Stimulated activated CD8-positive, alpha-beta memory T cell treated with anti-CD3 and anti-CD28 coated beads, Interleukin-7, amount 100 ng/mL, for 24 hours (primary cell): ENCODE results near the gene MSRB2.
"Not testable (repeated sequence)": the region's sequence is repeated elsewhere in the genome, so short reads cannot be mapped to it uniquely, and the experiment has no call there.

Experiments
- DNase-seq: peaks from one replicate; pipeline ENCODE4 v3.0.0-alpha.2; 2020; ENCODE audit warnings: low read depth

The MSRB2 gene

DNA sequence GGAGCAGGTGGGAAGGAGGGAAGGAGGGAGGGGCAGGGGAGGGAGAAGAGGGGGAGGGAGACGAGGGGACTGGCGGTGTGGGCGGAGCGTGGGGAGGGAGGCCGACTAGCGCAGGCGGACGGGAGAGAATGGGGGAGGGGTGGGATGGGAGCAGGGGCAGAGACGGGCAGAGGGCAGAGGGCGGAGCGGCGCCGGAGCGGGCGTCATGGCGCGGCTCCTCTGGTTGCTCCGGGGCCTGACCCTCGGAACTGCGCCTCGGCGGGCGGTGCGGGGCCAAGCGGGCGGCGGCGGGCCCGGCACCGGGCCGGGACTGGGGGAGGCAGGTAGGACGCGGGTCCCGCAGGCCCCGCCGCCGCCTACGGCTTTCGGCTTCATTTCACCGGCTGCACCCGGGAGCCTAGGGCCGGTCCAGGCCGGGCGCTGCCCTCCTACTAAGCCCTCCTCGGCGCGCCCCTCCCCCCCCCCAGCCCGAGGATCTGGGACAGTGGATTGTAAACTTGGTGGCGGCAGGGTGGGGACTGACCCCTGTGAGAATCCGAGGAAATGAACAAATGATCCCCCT, at the start of gene MSRB2:
TSS of gene MSRB2 (plus strand) at position 176 of the 562 bp plus-strand sequence. CDS start at position 206, 30 bp downstream.
- peak; percentile 37 for DNase-seq

DNA sequence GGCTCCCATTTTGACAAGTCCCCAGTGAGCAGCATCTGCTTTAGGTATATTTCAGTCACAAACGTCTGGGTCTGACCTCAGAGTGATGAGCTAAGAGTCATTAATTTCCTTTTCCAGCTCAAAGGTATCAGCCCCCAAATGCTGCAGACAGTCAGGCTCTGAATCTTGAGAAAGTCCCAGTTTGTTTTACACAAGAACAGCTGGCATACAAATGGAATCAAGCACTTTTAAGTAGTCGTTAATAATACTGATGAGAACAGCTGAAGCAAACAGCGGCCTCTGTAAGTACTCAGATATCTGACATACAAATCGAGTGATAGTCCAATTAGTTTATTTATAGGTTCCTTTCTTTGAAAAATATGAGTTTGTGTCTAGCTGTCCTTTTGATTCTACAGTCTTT, 49.4 kb upstream of the MSRB2 start:
- no peak for DNase-seq

DNA sequence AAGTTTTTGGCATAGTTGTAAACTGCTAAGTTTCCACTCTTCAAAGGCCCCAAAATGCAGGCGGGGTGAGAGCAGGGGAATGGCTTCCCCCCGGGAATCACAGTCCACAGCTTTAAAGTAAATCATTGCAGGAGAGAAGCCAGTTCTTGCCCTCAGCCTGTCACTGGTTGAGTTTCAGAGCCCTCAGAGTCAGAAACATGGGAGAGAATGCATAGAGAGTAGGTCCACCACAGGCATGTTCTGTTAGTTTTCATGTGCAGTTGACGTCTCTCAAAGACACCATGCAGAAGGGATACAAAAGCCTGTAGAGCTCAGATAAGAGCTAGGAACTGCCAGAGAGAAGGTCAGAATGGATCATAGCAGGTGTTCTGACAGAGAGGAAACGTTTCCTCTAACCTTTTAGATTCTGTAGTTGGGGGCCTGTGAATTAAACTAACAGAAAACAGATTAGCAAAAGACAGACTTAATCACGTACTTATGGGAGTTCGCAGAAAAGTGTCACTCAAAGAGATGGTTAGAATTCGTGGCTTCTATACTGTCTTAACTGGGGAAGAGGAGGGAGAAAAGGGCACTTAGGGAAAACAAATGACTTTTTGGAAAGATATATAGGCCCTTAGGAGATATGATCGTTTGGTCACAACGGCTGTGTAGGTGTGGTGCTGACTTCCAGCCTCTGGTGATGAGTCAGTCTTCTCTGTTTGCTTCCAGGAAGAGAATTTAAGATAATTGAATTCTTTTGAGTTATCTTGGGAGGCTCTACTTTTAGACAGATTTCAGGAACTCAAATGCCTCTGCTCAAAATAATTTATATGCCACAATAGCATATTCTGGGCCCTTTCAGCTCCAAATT, 48.0 kb upstream of the MSRB2 start:
- no peak for DNase-seq

DNA sequence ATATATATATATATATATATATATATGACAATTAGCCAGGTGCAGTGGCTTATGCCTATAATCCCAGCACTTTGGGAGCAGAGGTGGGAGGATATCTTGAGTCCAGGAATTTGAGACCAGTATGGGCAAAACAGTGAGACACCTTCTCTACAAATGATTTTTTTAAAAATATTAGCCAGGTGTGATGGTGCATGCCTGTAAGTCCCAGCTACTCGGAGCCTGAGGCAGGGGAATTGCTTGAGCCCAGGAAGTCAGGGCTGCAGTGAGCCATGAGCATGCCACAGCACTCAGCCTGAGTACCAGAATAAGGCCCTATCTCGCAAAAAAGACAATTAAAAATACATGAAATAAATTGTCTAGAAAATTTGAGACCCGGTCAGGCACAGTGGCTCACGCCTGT, 47.2 kb upstream of the MSRB2 start:
- no peak for DNase-seq

DNA sequence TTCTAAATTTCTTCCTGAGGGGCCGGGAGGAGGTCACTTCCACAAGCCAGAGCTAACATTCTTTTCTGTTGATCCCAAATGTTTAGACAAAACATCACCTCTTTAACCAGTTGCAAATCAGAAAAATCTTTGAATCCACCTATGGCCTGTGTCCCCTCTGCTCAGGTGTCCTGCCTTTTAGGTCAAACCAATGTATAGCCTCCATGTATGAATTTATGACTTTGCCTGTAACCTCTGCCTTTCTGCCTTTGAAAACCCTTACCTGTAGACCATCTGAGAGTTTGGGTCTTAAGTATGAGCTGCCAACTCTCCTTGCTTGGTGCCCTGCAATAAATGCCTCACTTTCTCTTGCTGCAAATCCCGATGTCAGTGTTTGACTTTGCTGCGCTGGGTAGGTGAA, 44.1 kb upstream of the MSRB2 start:
- no peak for DNase-seq

DNA sequence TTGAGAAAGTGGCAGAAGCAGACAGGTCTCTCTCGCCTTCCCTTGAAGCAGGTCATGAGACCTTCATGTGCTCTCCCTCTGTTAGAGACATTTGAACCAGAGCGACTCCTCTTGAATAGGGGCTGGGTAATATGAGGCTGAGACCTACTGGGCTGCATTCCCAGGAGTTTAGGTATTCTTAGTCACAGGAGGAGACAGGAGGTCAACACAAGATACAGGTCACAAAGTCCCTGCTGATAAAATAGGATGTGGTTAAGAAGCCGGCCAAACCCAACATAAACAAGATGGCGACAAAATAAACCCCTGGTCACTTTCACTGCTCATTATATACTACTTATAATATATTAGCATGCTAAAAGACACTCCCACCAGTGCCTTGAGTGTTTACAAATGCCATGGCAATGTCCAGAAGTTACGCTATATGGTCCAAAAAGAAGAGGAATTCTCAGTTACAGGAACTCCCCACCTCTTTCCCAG, 43.5 kb upstream of the MSRB2 start:
- no peak for DNase-seq

DNA sequence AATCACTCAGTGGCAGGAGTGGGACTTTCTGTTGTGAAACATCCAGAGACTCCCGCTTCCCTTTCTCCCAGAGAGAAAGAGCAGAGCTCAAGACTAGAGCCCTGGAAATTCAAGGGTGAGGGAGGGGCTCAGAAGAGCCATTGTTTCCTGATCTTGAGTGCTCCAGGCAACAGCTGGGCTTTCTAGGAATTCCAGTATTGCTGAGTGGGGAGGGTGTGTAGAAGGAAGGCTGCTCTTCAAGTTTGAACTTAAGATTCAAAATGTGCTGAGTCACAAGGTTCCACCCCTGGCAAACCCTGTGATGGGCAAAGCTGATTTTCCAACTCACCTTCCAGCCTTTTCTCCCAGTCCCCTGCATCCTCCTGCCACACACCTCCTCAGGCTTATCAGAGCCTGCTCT, 42.3 kb upstream of the MSRB2 start:
- no peak for DNase-seq

DNA sequence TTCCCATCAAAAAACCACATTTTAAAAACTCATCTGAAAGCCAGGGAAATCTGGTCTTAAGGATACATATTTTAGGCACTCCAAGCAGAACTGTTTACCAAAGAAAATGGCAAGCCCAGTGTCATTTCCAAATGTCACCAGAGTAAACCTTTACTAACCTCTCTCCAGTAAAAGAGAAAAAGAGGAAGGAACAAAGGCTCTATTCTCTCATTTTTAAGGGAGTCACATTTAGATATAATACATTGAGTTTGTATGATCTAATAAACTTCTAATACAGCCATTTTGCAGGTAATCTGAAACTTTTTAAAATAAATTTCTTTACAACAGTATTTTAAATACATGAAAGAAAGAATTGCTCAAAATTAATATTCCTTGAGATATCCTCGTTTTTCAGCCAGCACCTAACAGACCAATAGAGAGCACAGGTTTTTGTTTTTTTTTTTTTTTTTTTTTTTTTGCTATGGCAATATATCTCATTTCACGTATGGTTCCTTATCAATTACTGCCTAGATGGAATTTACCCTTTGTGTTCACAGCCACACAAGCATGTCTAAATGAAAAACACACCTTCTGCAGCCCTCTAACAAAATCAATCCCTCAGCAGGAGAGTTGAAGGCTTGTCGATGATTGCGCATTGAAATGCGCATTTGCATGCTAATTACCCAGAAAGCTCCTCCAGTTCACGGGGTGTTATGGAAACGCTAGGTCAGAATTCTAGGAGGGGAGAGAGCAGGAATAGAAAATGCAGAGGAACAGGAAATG, 39.8 kb upstream of the MSRB2 start:
- no peak for DNase-seq

DNA sequence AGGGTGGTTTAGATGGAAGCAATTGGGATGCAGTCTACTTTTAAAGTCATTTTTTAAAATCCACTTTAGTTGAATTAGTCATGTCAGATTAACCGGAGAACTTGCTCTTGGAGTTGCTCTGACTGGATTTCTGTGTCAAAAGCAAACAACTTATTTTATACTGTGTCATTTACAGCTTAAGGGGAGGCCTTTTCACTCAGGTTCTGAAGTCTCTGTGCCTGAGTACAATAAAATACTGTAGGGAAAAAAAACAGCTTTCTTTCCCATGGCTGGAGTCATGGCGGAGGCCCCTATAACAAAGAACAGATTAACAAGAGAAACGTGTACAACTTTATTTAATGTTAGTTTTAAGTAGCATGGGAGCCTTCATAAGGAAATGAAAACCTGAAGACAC, 39.2 kb upstream of the MSRB2 start:
- DNase-seq = no peak

DNA sequence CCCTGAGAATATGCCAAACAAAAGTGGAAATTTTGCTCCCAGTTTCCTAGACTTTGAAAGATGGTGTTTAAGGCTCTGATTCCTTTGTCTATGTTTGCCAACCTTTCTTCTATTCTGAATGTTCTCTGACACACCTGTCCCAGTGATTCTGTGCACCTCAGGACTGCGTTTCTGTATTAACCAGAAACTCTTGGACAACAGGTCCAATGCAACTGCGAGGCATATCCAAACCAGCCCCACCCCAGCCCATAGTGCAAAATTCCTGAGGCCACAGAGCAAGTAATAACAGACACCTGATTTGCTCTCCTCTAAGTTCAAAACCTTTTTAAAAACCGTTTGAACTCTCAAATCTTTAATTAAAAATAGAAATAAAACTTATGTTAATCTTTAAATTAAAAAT, 37.0 kb upstream of the MSRB2 start:
- DNase-seq = no peak

DNA sequence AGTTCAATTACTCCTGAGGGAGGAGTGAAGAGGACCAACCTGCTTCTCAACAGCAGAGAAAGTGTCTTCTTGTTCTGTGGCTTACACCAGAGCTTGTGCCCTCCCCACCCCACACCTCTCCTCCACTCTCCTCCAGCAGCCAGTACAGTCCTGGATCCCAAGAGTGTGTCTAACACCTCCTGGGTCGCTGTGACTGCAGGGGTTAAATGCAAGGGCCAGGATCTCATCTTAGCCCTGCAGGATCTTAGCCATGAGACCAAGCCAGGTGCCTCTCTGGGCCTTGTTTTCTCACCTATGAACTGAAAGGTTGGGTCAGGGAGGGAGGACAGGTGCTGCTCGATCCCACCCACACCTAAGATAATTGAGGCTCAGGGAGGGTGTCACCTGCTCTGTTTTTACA, 34.5 kb upstream of the MSRB2 start:
- no peak for DNase-seq

DNA sequence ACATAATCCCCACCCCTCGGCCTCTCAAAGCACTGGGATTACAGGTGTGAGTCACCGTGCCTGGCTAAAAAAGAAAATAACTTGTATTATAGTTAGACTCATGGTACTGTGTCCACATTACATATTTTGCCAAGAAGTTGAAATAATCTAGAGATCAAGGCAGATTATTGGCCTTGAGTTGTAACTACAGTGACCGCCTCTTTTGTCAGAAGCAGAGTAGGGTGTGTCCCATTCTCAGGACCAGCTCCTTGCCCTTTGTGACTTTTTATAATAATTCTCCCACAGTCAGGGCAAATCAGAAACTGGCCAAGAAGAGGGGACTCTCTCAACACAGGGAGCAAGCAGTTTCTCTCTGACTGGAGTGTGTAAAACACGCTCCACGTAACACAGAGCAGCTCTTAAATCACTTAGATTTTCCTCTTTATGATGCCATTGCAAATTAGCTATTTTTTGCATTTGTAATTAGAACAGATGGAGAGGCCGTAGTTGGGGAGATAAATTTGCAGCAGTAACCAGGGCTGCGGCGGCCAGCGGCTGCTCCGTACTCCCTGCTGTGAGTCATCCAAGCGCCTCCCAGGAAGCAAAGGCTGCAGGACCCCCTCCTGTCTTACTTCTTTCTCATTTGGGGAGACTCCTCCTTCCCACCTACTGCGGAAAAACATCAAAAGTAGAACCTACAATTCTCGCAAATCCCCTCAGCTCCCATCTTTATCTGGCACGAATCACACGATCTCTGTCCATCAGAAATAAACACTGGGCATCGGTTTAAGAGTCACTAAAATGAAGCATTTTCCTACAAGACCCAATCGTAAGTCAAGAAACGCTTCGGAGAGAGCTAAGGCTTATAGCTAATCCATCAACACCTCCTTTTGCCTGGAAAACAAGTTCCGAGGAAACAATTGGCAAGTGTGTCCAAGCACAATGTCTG, 32.1 kb upstream of the MSRB2 start:
- no peak for DNase-seq

DNA sequence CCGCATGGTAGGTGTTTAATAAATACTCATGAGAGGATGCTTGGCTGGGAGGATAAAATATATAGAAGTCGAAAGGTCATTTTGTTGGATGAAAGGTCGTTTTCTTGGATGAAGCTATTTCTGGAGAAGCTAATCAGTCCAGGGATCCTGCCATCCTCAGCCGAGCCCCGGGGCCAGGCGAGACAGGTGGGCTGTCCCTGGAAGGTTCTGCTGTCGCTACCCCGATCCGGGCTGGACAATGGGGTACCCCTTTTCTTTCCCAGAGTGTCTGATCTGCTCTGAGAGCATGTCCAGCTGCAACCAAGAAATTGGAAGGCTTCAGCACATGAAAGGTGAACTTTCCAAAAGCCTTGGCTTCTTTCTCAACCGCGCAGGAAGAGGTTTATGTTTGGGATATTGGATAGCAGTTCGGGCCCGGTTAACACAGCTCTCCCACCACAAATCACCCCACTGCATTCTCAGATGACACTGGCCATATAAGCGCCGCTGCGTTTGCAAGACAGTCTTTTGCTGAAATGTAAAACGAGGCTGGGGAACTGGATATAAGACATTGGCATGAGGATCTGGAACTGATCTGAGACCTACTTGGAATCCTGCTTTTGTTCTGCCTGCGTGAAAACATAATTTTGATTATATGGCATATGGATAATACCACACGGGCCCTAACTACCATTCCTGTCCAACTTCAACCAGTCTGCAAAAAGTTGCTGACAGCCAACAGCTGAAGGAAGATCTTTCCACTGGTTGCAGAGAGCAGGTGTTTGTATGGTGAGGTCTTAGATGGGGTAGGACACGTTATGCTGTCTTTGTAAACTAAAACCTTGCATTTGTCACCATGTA, 31.2 kb upstream of the MSRB2 start:
- DNase-seq = no peak

DNA sequence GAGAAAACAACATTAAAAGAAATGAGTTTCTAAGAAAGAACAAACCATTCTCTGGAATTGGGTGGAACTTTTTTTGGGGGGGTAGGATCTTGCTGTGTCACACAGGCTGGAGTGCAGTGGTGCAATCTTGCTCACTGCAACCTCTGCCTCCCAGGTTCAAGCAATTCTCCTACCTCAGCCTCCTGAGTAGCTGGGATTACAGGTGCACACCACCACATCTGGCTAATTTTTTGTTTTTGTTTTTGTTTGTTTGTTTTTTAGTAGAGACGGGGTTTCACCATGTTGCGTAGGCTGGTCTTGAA, 30.6 kb upstream of the MSRB2 start:
- not testable (repeated sequence) for DNase-seq

DNA sequence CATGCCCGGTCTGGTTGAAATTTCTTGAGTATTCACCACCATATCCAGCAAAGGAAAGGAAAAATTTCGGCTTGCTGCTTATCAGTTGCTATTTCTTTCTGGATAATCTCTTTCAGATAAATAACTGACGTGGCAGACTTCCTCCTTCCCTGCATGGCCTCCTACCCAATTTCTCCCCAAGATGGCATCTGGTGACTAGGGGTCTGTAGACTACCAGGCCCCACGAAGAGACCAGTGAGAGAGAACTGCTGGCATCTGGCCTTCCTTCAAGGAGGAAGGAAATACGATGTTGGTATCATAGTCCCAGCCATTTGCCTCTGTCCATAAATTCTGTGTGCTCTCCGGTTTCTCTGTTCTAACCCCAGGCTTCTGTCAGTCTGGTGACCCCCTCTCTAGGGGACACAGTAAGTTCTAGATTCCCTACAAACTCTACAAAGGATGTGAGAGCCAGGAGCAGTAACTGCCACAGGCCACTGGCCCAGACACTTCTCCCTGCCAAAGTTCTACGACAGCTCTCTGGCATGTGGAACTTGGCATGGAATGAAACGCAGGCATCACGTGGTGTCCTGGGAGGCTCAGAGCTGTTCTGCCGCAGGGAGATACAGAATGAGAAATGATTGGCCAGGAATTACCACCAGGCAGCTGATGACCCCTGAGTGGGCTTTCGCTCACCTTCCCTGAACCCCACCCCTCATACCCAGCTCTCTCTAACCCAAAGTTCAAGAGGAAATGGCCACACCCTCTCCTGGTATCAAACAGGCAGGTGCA, 30.0 kb upstream of the MSRB2 start:
- no peak for DNase-seq

DNA sequence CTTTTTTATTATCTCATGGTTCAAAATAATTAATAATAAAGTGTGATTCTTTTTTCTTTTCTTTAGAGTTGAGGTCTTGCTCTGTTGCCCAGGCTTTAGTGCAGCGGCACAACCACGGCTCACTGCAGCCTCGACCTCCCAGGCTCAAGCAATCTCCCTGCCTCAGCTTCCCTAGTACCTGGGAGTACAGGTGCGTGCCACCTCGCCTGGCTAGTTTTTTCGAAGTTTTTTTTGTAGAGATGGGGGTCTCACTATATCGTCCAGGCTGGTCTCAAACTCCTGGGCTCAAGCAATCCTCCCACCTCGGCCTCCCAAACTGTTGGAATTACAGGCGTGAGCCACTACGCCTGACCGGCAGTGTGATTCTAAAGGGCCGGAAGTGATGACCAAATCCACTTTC, 28.0 kb upstream of the MSRB2 start:
- DNase-seq = no peak

DNA sequence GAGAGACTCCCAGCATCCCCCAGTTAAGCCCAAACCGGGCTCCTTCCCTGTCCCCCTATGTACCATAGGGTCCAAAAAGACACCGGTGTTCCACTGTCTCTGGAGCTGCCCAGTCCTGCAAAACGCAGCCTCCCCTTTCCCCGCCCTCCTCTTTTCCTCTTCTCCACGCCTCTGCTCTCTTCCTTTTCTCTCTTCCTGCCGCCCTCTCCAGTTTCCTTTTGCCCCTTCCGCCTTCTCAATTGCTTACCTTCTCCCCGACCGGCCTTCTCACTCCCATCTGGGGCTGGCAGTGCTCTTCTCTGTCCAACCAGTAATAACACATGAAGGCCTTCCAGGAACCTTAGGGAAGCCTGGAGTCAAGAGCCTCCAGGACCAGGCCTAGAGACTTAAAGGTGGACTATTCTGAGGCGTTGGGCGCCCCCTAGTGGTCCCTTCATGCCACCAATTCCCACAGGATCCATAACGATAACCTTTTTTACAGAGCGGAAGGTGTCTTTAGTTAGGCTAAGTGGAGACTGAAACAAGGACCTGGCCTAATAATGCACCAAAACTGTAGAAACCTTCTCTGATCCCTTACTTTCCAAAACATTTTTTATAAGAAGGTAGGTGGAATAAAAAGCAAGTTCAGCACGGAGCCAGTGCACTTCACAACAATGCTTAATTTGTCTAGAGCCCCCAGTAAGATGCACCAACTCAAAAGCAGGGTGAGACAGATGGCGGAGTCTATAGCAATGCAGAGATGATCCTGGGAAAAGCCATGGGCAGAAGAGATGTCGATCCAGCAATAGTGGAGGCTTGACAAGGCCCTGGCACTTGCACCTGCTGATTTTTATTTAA, 27.2 kb upstream of the MSRB2 start:
- peak; percentile 42 for DNase-seq

DNA sequence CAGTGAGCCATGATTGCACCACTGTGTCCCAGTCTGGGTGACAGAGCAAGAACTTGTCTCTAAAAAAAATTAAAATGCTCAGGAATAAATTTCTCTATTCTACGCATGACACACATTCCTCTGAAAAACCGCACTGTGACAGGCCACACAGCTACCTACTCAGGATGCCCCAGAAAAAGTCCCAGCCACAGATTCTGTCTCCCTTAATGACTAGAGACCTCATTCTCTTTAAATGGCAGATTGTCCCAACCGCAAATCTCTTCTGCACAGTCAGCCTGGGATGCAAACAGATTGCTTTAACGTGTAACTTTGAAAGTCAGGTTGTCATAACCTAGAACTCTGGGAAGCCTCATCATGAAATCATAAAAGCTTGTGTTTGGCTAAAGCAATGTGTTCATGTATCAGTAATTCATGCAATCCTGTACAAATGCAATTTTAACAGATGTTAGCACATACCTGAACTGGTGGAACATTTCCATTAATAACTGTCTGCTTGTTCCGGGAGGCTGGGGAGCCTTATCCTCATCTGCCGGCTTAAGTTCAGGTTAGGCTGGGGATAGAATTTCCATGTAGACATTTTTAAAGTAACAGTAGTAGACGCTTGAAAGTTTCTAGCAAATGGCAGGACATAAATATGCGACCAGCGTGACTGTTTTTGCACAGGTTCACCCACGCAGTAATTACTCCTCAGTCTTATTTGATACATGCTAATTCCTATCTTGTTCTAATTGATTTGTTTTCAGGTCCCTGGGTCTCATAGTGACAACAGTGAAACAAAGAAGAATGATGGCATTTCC, 26.2 kb upstream of the MSRB2 start:
- DNase-seq = no peak
